NT2/D1 (cell line): ENCODE data around the gene RPL14.

Source experiments
- SUZ12 ChIP-seq: IDR thresholded peaks from 2 replicates; pipeline ENCODE4 v1.6.1; 2011; ENCODE audit not compliant: insufficient read length, insufficient read depth; ENCODE audit errors: extremely low read depth
- YY1 ChIP-seq: IDR thresholded peaks from 2 replicates; pipeline ENCODE4 v1.6.1; 2011; ENCODE audit not compliant: insufficient read length, insufficient read depth

DNA sequence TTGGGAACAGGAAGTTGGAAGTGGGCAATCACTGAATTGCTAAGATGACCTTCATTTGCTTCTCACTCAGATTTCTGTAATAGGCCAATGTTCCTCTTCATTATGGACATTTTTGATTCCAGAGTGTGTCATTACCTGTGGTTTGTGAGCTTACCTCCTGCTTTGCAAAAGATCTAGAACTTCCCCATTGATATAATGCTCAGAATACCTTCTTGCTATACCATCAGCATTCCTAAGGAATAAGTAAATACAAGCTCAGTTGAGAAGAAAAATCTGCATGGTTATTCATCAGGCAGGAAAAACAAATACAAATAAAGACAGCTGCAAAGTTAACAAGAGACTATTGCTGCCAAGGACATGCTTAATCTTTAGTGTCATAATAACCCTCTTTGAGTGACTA is 5.6 kb upstream of the RPL14 start:
- TF ChIP-seq YY1 (no peak), SUZ12 (no peak)
